H1 (cell line): ENCODE results near the gene PPM1L. TPM values are rescaled to one million over a fixed set of nuclear protein-coding genes. Genes with fewer than 3 reads are reported as not detected.

ENCODE experiments used
- CTCF ChIA-PET: fragments of 300-600 bp; sonication (Branson Sonifier 250); formaldehyde crosslinking; loops from one replicate; lab custom pipeline; 2021; ENCODE audit not compliant: partially characterized antibody; lab: Charles Lee
- POLR2A ChIA-PET: fragments of 300-600 bp; sonication (Branson Sonifier 250); formaldehyde crosslinking; loops from one replicate; lab custom pipeline; 2021; ENCODE audit warnings: inconsistent platforms; ENCODE audit not compliant: partially characterized antibody; lab: Charles Lee
- DNase-seq, 2 experiments: peaks; one replicate each; pipeline versions ENCODE4 v3.0.0 to v3.0.0-alpha.2; 2010 to 2022; ENCODE audit warnings: low spot score in 2 of 2, low read depth in 1 of 2, mixed read lengths in 1 of 2
- FAIRE-seq: peaks from 2 replicates; lab custom pipeline; 2011; peaks lifted over from hg19 to GRCh38; lab: Jason Lieb, UNC
- H2AFZ ChIP-seq: 2 replicates; pipeline ENCODE4 v1.8.1; 2012; ENCODE audit warnings: low read length, inconsistent platforms
- H2AK5ac ChIP-seq: 2 replicates; pipeline ENCODE4 v1.6.1; 2013; ENCODE audit warnings: low read depth, low read length
- H2BK120ac ChIP-seq: replicated peaks from 2 replicates; pipeline ENCODE3; 2013; ENCODE audit warnings: low read depth, low read length, inconsistent platforms
- H2BK12ac ChIP-seq: 2 replicates; pipeline ENCODE4 v1.6.1; 2013; ENCODE audit warnings: low read depth, low read length
- H2BK15ac ChIP-seq: 2 replicates; pipeline ENCODE4 v1.6.1; 2013; ENCODE audit warnings: low read length
- H2BK20ac ChIP-seq: 2 replicates; pipeline ENCODE4 v1.6.1; 2013; ENCODE audit warnings: low read length
- H2BK5ac ChIP-seq: 2 replicates; pipeline ENCODE4 v1.6.1; 2013; ENCODE audit warnings: low read depth, low read length
- H3K14ac ChIP-seq: 2 replicates; pipeline ENCODE4 v1.6.1; 2013; ENCODE audit warnings: inconsistent platforms; ENCODE audit not compliant: insufficient read length
- H3K18ac ChIP-seq: 2 replicates; pipeline ENCODE4 v1.6.1; 2013; ENCODE audit warnings: low read length; ENCODE audit errors: extremely low read depth
- H3K23ac ChIP-seq: 2 replicates; pipeline ENCODE4 v1.6.1; 2013; ENCODE audit warnings: inconsistent platforms; ENCODE audit not compliant: insufficient read length
- H3K23me2 ChIP-seq: 2 replicates; pipeline ENCODE4 v1.6.1; 2013; ENCODE audit warnings: low read depth, low read length
- H3K27ac ChIP-seq: 2 replicates; pipeline ENCODE4 v1.6.1; 2011; ENCODE audit warnings: low read depth, low read length, inconsistent platforms
- H3K27me3 ChIP-seq, 4 experiments: replicated peaks in 1 of 4; 1 replicate in 1 of 4; 2 replicates in 3 of 4; pipeline versions ENCODE4 v1.6.1 to v1.8.1; 2011 to 2013; ENCODE audit warnings: low read length in 3 of 4, mild to moderate bottlenecking in 3 of 4, inconsistent platforms in 2 of 4, mixed read lengths in 2 of 4, moderate library complexity in 1 of 4; ENCODE audit not compliant: control insufficient read depth in 3 of 4, insufficient read depth in 3 of 4; ENCODE audit errors: extremely low read depth in 1 of 4
- H3K36me3 ChIP-seq, 4 experiments: 2 replicates each; pipeline versions ENCODE4 v1.6.1 to v1.8.1; 2011 to 2013; ENCODE audit warnings: mild to moderate bottlenecking in 4 of 4, low read length in 3 of 4, moderate library complexity in 2 of 4, control low read depth in 1 of 4, inconsistent platforms in 1 of 4; ENCODE audit not compliant: insufficient read depth in 4 of 4, control insufficient read depth in 2 of 4
- H3K4ac ChIP-seq: replicated peaks from 2 replicates; pipeline ENCODE3; 2013; ENCODE audit warnings: low read length, low read depth, mixed read lengths, inconsistent platforms; ENCODE audit not compliant: insufficient read length
- H3K4me1 ChIP-seq, 4 experiments: replicated peaks in 1 of 4; 1 replicate in 1 of 4; 2 replicates in 3 of 4; pipeline versions ENCODE4 v1.6.1 to v1.8.1; 2011 to 2013; ENCODE audit warnings: low read length in 3 of 4, inconsistent platforms in 2 of 4, mixed read lengths in 1 of 4; ENCODE audit not compliant: insufficient read depth in 4 of 4, control insufficient read depth in 3 of 4
- H3K4me2 ChIP-seq, 2 experiments: 2 replicates each; pipeline versions ENCODE4 v1.6.1 to v1.8.1; 2011 to 2013; ENCODE audit warnings: low read depth in 2 of 2, low read length in 2 of 2, control low read depth in 1 of 2, inconsistent platforms in 1 of 2, mild to moderate bottlenecking in 1 of 2; ENCODE audit not compliant: insufficient read depth in 1 of 2
- H3K4me3 ChIP-seq, 4 experiments: fragments of 200-600, 300-600 bp in 1 of 4; sonication (generic), shearing (Covaris generic), sonication (Bioruptor Twin) in 1 of 4; 2 replicates each; pipeline versions ENCODE4 v1.5.1 to v1.8.1; 2011 to 2016; ENCODE audit warnings: low read length in 4 of 4, low read depth in 3 of 4, control low read depth in 2 of 4, inconsistent platforms in 2 of 4, mild to moderate bottlenecking in 2 of 4, mixed read lengths in 1 of 4, moderate library complexity in 1 of 4; ENCODE audit not compliant: insufficient read depth in 2 of 4; ENCODE audit errors: extremely low read depth in 1 of 4
- H3K56ac ChIP-seq: replicated peaks from 2 replicates; pipeline ENCODE3; 2013; ENCODE audit warnings: low read depth, mild to moderate bottlenecking, mixed read lengths, low read length, inconsistent platforms; ENCODE audit not compliant: insufficient read length
- H3K79me1 ChIP-seq: 2 replicates; pipeline ENCODE4 v1.6.1; 2013; ENCODE audit warnings: low read depth, low read length, control low read depth
- H3K79me2 ChIP-seq, 2 experiments: 2 replicates each; pipeline versions ENCODE4 v1.6.1 to v1.8.1; 2012 to 2013; ENCODE audit warnings: low read length in 2 of 2, mild to moderate bottlenecking in 2 of 2, inconsistent platforms in 1 of 2; ENCODE audit not compliant: insufficient read depth in 2 of 2, control insufficient read depth in 1 of 2
- H3K9ac ChIP-seq, 4 experiments: replicated peaks in 1 of 4; 1 replicate in 1 of 4; 2 replicates in 3 of 4; pipeline versions ENCODE4 v1.6.1 to v1.8.1; 2011 to 2013; ENCODE audit warnings: low read depth in 3 of 4, low read length in 3 of 4, control low read depth in 2 of 4, mild to moderate bottlenecking in 2 of 4, moderate library complexity in 2 of 4, inconsistent platforms in 1 of 4; ENCODE audit errors: extremely low read depth in 1 of 4
- H3K9me3 ChIP-seq, 2 experiments: 2 replicates each; pipeline versions ENCODE4 v1.6.1 to v1.8.1; 2012 to 2013; ENCODE audit warnings: mild to moderate bottlenecking in 2 of 2, moderate library complexity in 2 of 2, control low read depth in 1 of 2, inconsistent platforms in 1 of 2, low read depth in 1 of 2, low read length in 1 of 2, mixed read lengths in 1 of 2; ENCODE audit not compliant: insufficient read depth in 2 of 2
- H4K20me1 ChIP-seq, 2 experiments: replicated peaks in 1 of 2; 2 replicates each; pipeline versions ENCODE3 to v1.8.1; 2011 to 2013; ENCODE audit warnings: inconsistent platforms in 2 of 2, low read length in 2 of 2, mild to moderate bottlenecking in 1 of 2; ENCODE audit not compliant: insufficient read depth in 2 of 2, control insufficient read depth in 1 of 2
- H4K5ac ChIP-seq: 2 replicates; pipeline ENCODE4 v1.6.1; 2013; ENCODE audit warnings: low read length, low read depth, mixed read lengths, inconsistent platforms; ENCODE audit not compliant: insufficient read length
- H4K8ac ChIP-seq: 2 replicates; pipeline ENCODE4 v1.8.0; 2013; ENCODE audit warnings: mild to moderate bottlenecking, moderate library complexity, low read length, inconsistent platforms; ENCODE audit not compliant: insufficient read depth; ENCODE audit errors: extremely low read depth
- H4K91ac ChIP-seq: replicated peaks from 2 replicates; pipeline ENCODE3; 2013; ENCODE audit warnings: low read length, mixed read lengths, inconsistent platforms; ENCODE audit not compliant: insufficient read length
- ATF2 ChIP-seq: IDR thresholded peaks from 2 replicates; pipeline ENCODE4 v1.6.1; 2012; ENCODE audit warnings: low read length, inconsistent platforms
- BCL11A ChIP-seq, 2 experiments: IDR thresholded peaks; one replicate each; pipeline ENCODE4 v1.6.1; 2011; ENCODE audit warnings: low read depth in 2 of 2, low read length in 2 of 2, mild to moderate bottlenecking in 2 of 2
- EP300 ChIP-seq, 2 experiments: IDR thresholded peaks; 1 replicate in 1 of 2; 2 replicates in 1 of 2; pipeline ENCODE4 v1.6.1; 2011 to 2012; ENCODE audit warnings: low read depth in 2 of 2, low read length in 2 of 2, mild to moderate bottlenecking in 2 of 2, borderline replicate concordance in 1 of 2, inconsistent platforms in 1 of 2, moderate library complexity in 1 of 2
- EZH2 ChIP-seq: fragments of 200-600 bp; sonication (generic); IDR thresholded peaks from 2 replicates; pipeline ENCODE4 v1.7.1; 2012; ENCODE audit warnings: low read depth, mild to moderate bottlenecking, moderate library complexity, low read length, inconsistent platforms; ENCODE audit not compliant: severe bottlenecking
- KDM4A ChIP-seq: IDR thresholded peaks from one replicate; pipeline ENCODE4 v1.7.1; 2012; ENCODE audit warnings: low read depth, mild to moderate bottlenecking, moderate library complexity, low read length, inconsistent platforms; ENCODE audit not compliant: severe bottlenecking
- POLR2A ChIP-seq, 2 experiments: IDR thresholded peaks; 1 replicate in 1 of 2; 2 replicates in 1 of 2; pipeline ENCODE4 v1.6.1; 2011; ENCODE audit warnings: low read depth in 2 of 2, low read length in 2 of 2, mild to moderate bottlenecking in 2 of 2; ENCODE audit errors: control extremely low read depth in 1 of 2
- POLR2AphosphoS5 ChIP-seq: IDR thresholded peaks from 2 replicates; pipeline ENCODE4 v1.6.1; 2011; ENCODE audit warnings: low read depth, low read length
- TAF1 ChIP-seq: IDR thresholded peaks from 2 replicates; pipeline ENCODE4 v1.6.1; 2011; ENCODE audit warnings: mild to moderate bottlenecking, low read depth, low read length
- WGBS, 2 experiments: shearing (Covaris generic) in 1 of 2; methylation state at CpG; one replicate each; pipeline versions ENCODE4 v1.1.6 to v1.1.7; 2013 to 2015; ENCODE audit warnings: low lambda C conversion rate in 2 of 2, mixed read lengths in 2 of 2, inconsistent platforms in 1 of 2, low coverage in 1 of 2, missing lambda C conversion rate in 1 of 2; ENCODE audit not compliant: insufficient replicate concordance in 2 of 2, insufficient coverage in 1 of 2, insufficient read length in 1 of 2; ENCODE audit errors: extremely low coverage in 1 of 2, missing lambda C conversion rate in 1 of 2; 5-methylcytosine and 5-hydroxymethylcytosine counted together
- polyA plus RNA-seq, 7 experiments: library from polyadenylated mRNA; depleted of rRNA in 3 of 7; stranded (reverse) in 5 of 7; unstranded in 2 of 7; fragments of >200 nt in 5 of 7; fragments of 200-250 nt in 2 of 7; gene quantifications; 1 replicate in 5 of 7; 2 replicates in 1 of 7; 4 replicates in 1 of 7; pipeline versions ENCODE4 v1.2.1 to v1.2.3, GENCODE V29; 2011 to 2013; ENCODE audit warnings: missing spikeins in 2 of 7, mixed read lengths in 2 of 7
- total RNA-seq: library from RNA; stranded (reverse); fragmentation: NEBNext Ultra II Directional; extraction: Animal tissue kit (Norgen Biotek cat#: 25700); gene quantifications from 2 replicates; pipeline ENCODE4 v1.2.1, GENCODE V29; 2021

Gene PPM1L
- total and polyA plus RNA-seq, 2 of the 8 experiments (the other 6 are each of a cell fraction or from before 2014, with no cell fraction given) = 2.8 to 18.1 TPM

- no peaks in the 10 kb centered on the region for H3K4me1 ChIP-seq
- CTCF ChIA-PET = interaction anchor here (0.6 to 5.9 kb wide), 6 partner anchors 8 to 318 kb away, joined by 3 to 48 read pairs (median 3); no protein-coding TSS in a partner anchor
- H4K20me1 ChIP-seq = no peaks in the 10 kb centered on the region
- H3K79me1 ChIP-seq = no peaks in the 10 kb centered on the region
- no peak within 1 kb of the TSS for H3K27ac ChIP-seq
- no peaks in the 10 kb centered on the region for H3K36me3 ChIP-seq
- H2AK5ac ChIP-seq = no peak within 1 kb of the TSS
- no peak within 1 kb of the TSS for H2BK15ac ChIP-seq
- peaks cover 5% of the 10 kb centered on the region; the same call in 1 of the 2 replicates for H3K23me2 ChIP-seq
- H3K23ac ChIP-seq = no peak within 1 kb of the TSS
- peak within 1 kb of the TSS; percentile 98 for H4K8ac ChIP-seq
- no peak within 1 kb of the TSS for H3K14ac ChIP-seq
- H3K18ac ChIP-seq = peak within 1 kb of the TSS; percentile 63; the same call in 1 of the 2 replicates
- H4K5ac ChIP-seq = no peak within 1 kb of the TSS
- peak; percentile 13 for FAIRE-seq
- H3K79me2 ChIP-seq = no peaks in the 10 kb centered on the region
- POLR2A ChIA-PET = interaction anchor here (0.6 to 1.3 kb wide), 3 partner anchors 9 to 308 kb away, joined by 3 to 4 read pairs (median 3); no protein-coding TSS in a partner anchor
- peak within 1 kb of the TSS; percentile 49 to 62 (median 55) for H3K4me3 ChIP-seq
- H2BK12ac ChIP-seq = peak within 1 kb of the TSS; percentile 64; the same call in 1 of the 2 replicates
- WGBS, 2 experiments = 6% methylated on average over 77 of the region's 97 CpGs; no CpG with 5 or more reads in 1 of the 2 experiments
- H2BK20ac ChIP-seq = no peak within 1 kb of the TSS
- H2BK120ac ChIP-seq = no peak within 1 kb of the TSS
- peaks cover 3 to 24% (median 12%) of the 10 kb centered on the region in 4 experiments for H3K27me3 ChIP-seq
- H4K91ac ChIP-seq = peak within 1 kb of the TSS; percentile 38
- H2AFZ ChIP-seq = peak within 1 kb of the TSS; percentile 100
- no peak within 1 kb of the TSS for H3K56ac ChIP-seq
- H3K9ac ChIP-seq = peak within 1 kb of the TSS in 3 of 4 experiments; percentile 60 to 70 (median 68); a peak in 5 of 7 replicates
- no peak within 1 kb of the TSS for H3K4ac ChIP-seq
- no peaks in the 10 kb centered on the region for H3K9me3 ChIP-seq
- DNase-seq = peak; percentile 23 to 80
- H3K4me2 ChIP-seq = peak within 1 kb of the TSS; percentile 72 to 94
- no peak within 1 kb of the TSS; the same call in 1 of the 2 replicates for H2BK5ac ChIP-seq
- TF ChIP-seq POLR2AphosphoS5 = no peak; the same call in 1 of the 2 replicates
- no peak for TF ChIP-seq TAF1
- TF ChIP-seq EZH2 = peak; percentile 68
- TF ChIP-seq BCL11A (IDR thresholded peaks at IDR 0.05; ENCODE audit: low read depth in 2 of 2, low read length in 2 of 2) = no peak
- TF ChIP-seq ATF2 = no peak
- no peak for TF ChIP-seq EP300 (IDR thresholded peaks at IDR 0.05; ENCODE audit: borderline replicate concordance in 1 of 2, low read depth in 2 of 2, low read length in 2 of 2)
- TF ChIP-seq POLR2A (IDR thresholded peaks at IDR 0.05; ENCODE audit: control extremely low read depth in 1 of 2, low read depth in 2 of 2, low read length in 2 of 2) = 0 out of 3 replicates have a peak, but pooled peaks of 1 of the 2 experiments have one; percentile 57
- TF ChIP-seq KDM4A = peak; percentile 95
Observed at GRCh38 chr3:161104561-161105551, 348.8 kb downstream of the PPM1L start, which contains the start of gene B3GALNT1. TSS of gene B3GALNT1 (minus strand) at chr3:161105349. CDS start at chr3:161086754, 18,595 bp downstream.
